Liver (tissue), 9 donors: ENCODE measurements around the gene ABHD6. TPM values are rescaled to one million over a fixed set of nuclear protein-coding genes. Genes with fewer than 3 reads are reported as not detected.
A peak's percentile ranks its signal among the peaks of the same experiment; 100 is the strongest.
"Not testable (repeated sequence)": the region's sequence is repeated elsewhere in the genome, so short reads cannot be mapped to it uniquely, and the experiment has no call there.

Experiments used
- DNase-seq: peaks from one replicate; pipeline ENCODE4 v3.0.0-alpha.2; 2017; ENCODE audit warnings: low spot score
- H3K27ac ChIP-seq, 2 donors: one replicate each; pipeline ENCODE4 v1.7.0; 2013; ENCODE audit warnings: inconsistent platforms in 2 of 2, low read length in 2 of 2, control low read depth in 1 of 2, low read depth in 1 of 2, mild to moderate bottlenecking in 1 of 2
- H3K27me3 ChIP-seq, 4 donors: one replicate each; pipeline versions ENCODE4 v1.6.1 to v1.7.0; 2013; ENCODE audit warnings: low read length in 3 of 4, inconsistent platforms in 1 of 4, mild to moderate bottlenecking in 1 of 4, moderate library complexity in 1 of 4; ENCODE audit not compliant: control insufficient read depth in 4 of 4, insufficient read depth in 4 of 4
- H3K36me3 ChIP-seq, 4 donors: one replicate each; pipeline versions ENCODE4 v1.6.1 to v1.7.0; 2013; ENCODE audit warnings: low read length in 3 of 4, mild to moderate bottlenecking in 3 of 4, low read depth in 1 of 4, moderate library complexity in 1 of 4; ENCODE audit not compliant: control insufficient read depth in 4 of 4, insufficient read depth in 3 of 4
- H3K4me1 ChIP-seq, 4 donors: one replicate each; pipeline versions ENCODE4 v1.6.1 to v1.7.0; 2013; ENCODE audit warnings: low read length in 3 of 4, mild to moderate bottlenecking in 3 of 4, moderate library complexity in 1 of 4; ENCODE audit not compliant: control insufficient read depth in 4 of 4, insufficient read depth in 4 of 4
- H3K4me3 ChIP-seq, 3 donors: one replicate each; pipeline versions ENCODE4 v1.6.1 to v1.7.0; 2013; ENCODE audit warnings: low read length in 3 of 3, control low read depth in 1 of 3, low read depth in 1 of 3, mild to moderate bottlenecking in 1 of 3
- H3K9ac ChIP-seq, 2 donors: one replicate each; pipeline ENCODE4 v1.7.0; 2013; ENCODE audit warnings: low read length in 2 of 2, mild to moderate bottlenecking in 2 of 2, moderate library complexity in 2 of 2, control low read depth in 1 of 2, low read depth in 1 of 2
- H3K9me3 ChIP-seq, 4 donors: one replicate each; pipeline versions ENCODE4 v1.6.1 to v1.7.0; 2013; ENCODE audit warnings: low read length in 3 of 4; ENCODE audit not compliant: control insufficient read depth in 4 of 4
- EGR1 ChIP-seq, 2 donors: IDR thresholded peaks; 2 replicates each; pipeline ENCODE4 v1.6.1; 2016 to 2018; ENCODE audit warnings: antibody characterized with exemption in 2 of 2, low read depth in 2 of 2
- FOXA1 ChIP-seq: IDR thresholded peaks from 2 replicates; pipeline ENCODE4 v1.6.1; 2016; ENCODE audit warnings: antibody characterized with exemption
- GABPA ChIP-seq, 2 donors: IDR thresholded peaks in 1 of 2; conservative IDR thresholded peaks in 1 of 2; 2 replicates each; pipeline ENCODE4 v1.6.1; 2016; ENCODE audit warnings: antibody characterized with exemption in 2 of 2, mild to moderate bottlenecking in 1 of 2, moderate library complexity in 1 of 2
- HNF4G ChIP-seq: IDR thresholded peaks from 2 replicates; pipeline ENCODE4 v1.6.1; 2016; ENCODE audit warnings: antibody characterized with exemption
- REST ChIP-seq: IDR thresholded peaks from 2 replicates; pipeline ENCODE4 v1.6.1; 2016; ENCODE audit warnings: antibody characterized with exemption, mild to moderate bottlenecking
- RXRA ChIP-seq, 2 donors: IDR thresholded peaks; 2 replicates each; pipeline ENCODE4 v1.6.1; 2017 to 2018; ENCODE audit warnings: antibody characterized with exemption in 2 of 2, mild to moderate bottlenecking in 1 of 2
- YY1 ChIP-seq: IDR thresholded peaks from 2 replicates; pipeline ENCODE4 v1.6.1; 2016; ENCODE audit warnings: antibody characterized with exemption, mild to moderate bottlenecking
- WGBS: extraction: QIAGEN DNeasy Blood & Tissue Kit; methylation state at CpG from one replicate; pipeline ENCODE4 v1.1.7; 2013; 5-methylcytosine and 5-hydroxymethylcytosine counted together
- polyA plus RNA-seq, 2 donors: library from polyadenylated mRNA; stranded (reverse) in 1 of 2; unstranded in 1 of 2; fragments of 200-250 nt in 1 of 2; fragments of >200 nt in 1 of 2; fragmentation: Nextera tagmentation in 1 of 2; extraction: Ambion mirVana in 1 of 2; gene quantifications; one replicate each; pipeline versions ENCODE4 v1.2.1 to v1.2.3, GENCODE V29; 2013 to 2015
- total RNA-seq, 2 donors: library from RNA; depleted of rRNA; stranded (reverse); fragments of >200 nt; gene quantifications; one replicate each; pipeline ENCODE4 v1.2.3, GENCODE V29; 2014
- donor health status: healthy.
- donor health status: healthy.
- donor health status: healthy.
- donor health status: healthy.
- donor health status: healthy.

ABHD6 gene
- total and polyA plus RNA-seq, 4 donors: 19.8 to 60.9 (median 38.3) TPM

GRCh38 chr3:58272891-58273290 lies 35.3 kb downstream of the ABHD6 start:
- H3K4me3 ChIP-seq: no peak overlapping the region
- 65% methylated on average over 3 of the region's 3 CpGs for WGBS
- peak overlapping the region in 1 of 2 donors; percentile 40 for H3K27ac ChIP-seq
- H3K4me1 ChIP-seq: peaks cover 0 to 20% (median 11%) of the 10 kb centered on the region in 4 donors
- no peak for DNase-seq
- peaks cover 4 to 35% (median 19%) of the 10 kb centered on the region in 4 donors for H3K36me3 ChIP-seq
- TF ChIP-seq HNF4G (no peak), YY1 (peak; percentile 17)
- H3K9me3 ChIP-seq: no peaks in the 10 kb centered on the region
- no peak overlapping the region for H3K9ac ChIP-seq
- no peaks in the 10 kb centered on the region for H3K27me3 ChIP-seq

GRCh38 chr3:58273362-58273761 lies 35.8 kb downstream of the ABHD6 start:
- H3K4me1 ChIP-seq: peaks cover 2 to 20% (median 11%) of the 10 kb centered on the region in 4 donors
- H3K27me3 ChIP-seq, H3K27ac ChIP-seq, DNase-seq, H3K4me3 ChIP-seq, H3K9ac ChIP-seq, H3K9me3 ChIP-seq: not testable (repeated sequence)
- WGBS: 93% methylated on average over 3 of the region's 3 CpGs
- H3K36me3 ChIP-seq: peaks cover 4 to 30% (median 19%) of the 10 kb centered on the region in 4 donors

- Histone ChIP-seq H3K36me3 (peaks cover 4 to 24% (median 14%) of the 10 kb centered on the region in 4 donors), H3K4me3 (no peak overlapping the region), H3K27me3 (no peaks in the 10 kb centered on the region), H3K4me1 (peaks cover 2 to 20% (median 11%) of the 10 kb centered on the region in 4 donors), H3K27ac (no peak overlapping the region), H3K9me3 (no peaks in the 10 kb centered on the region), H3K9ac (no peak overlapping the region)
- no peak for DNase-seq
- WGBS: 52% methylated on average over 3 of the region's 3 CpGs
- TF ChIP-seq RXRA (IDR thresholded peaks at IDR 0.05): peak; percentile 9 to 24
- no peak for TF ChIP-seq HNF4G
- TF ChIP-seq EGR1 (IDR thresholded peaks at IDR 0.05; ENCODE audit: low read depth in 2 of 2): no peak
- TF ChIP-seq REST: no peak
Observed at GRCh38 chr3:58274027-58274614, 36.5 kb downstream of the ABHD6 start.

GRCh38 chr3:58281069-58281468 lies 43.5 kb downstream of the ABHD6 start:
- WGBS: 93% methylated on average over 7 of the region's 7 CpGs
- H3K36me3 ChIP-seq: peaks cover 5 to 22% (median 14%) of the 10 kb centered on the region in 4 donors

More at GRCh38 chr3:58281069-58281468, 43.5 kb downstream of the ABHD6 start:
- H3K9ac ChIP-seq: no peak overlapping the region
- no peak overlapping the region for H3K4me3 ChIP-seq
- no peaks in the 10 kb centered on the region for H3K27me3 ChIP-seq
- no peaks in the 10 kb centered on the region for H3K9me3 ChIP-seq
- H3K4me1 ChIP-seq: peaks cover 0 to 2% (median 0%) of the 10 kb centered on the region in 4 donors
- no peak for DNase-seq
- H3K27ac ChIP-seq: no peak overlapping the region
- TF ChIP-seq GABPA (IDR thresholded peaks at IDR 0.05 in 1 of 2, conservative IDR thresholded peaks at IDR 0.05 in 1 of 2) (no peak), FOXA1 (no peak)
